Aorta (tissue), 5 donors: Measurements from ENCODE around the gene NRSN1. TPM values are rescaled to one million over a fixed set of nuclear protein-coding genes. Genes with fewer than 3 reads are reported as not detected.
"Not testable (repeated sequence)": the region's sequence is repeated elsewhere in the genome, so short reads cannot be mapped to it uniquely, and the experiment has no call there.

Experiments
- ATAC-seq: fragments of 200-7000 bp; cut with Tn5 transposase; one replicate; pipeline ENCODE4 v1.9.1; 2022; ENCODE audit warnings: moderate library complexity; ENCODE audit not compliant: low FRiP score
- DNase-seq, 2 donors: peaks; one replicate each; pipeline ENCODE4 v3.0.0-alpha.2; 2020
- H3K27ac ChIP-seq, 2 donors: one replicate each; pipeline ENCODE4 v1.5.1; 2013; ENCODE audit warnings: low read length in 2 of 2, mild to moderate bottlenecking in 2 of 2, moderate library complexity in 2 of 2, control low read depth in 1 of 2, inconsistent platforms in 1 of 2, low read depth in 1 of 2
- H3K27me3 ChIP-seq, 2 donors: one replicate each; pipeline ENCODE4 v1.6.1; 2013; ENCODE audit warnings: control low read depth in 1 of 2, low read length in 1 of 2, mild to moderate bottlenecking in 1 of 2, moderate library complexity in 1 of 2; ENCODE audit not compliant: insufficient read depth in 2 of 2, control insufficient read depth in 1 of 2
- H3K36me3 ChIP-seq, 2 donors: one replicate each; pipeline ENCODE4 v1.6.1; 2013; ENCODE audit warnings: control low read depth in 1 of 2, low read length in 1 of 2, mild to moderate bottlenecking in 1 of 2; ENCODE audit not compliant: insufficient read depth in 2 of 2, control insufficient read depth in 1 of 2
- H3K4me1 ChIP-seq, 2 donors: one replicate each; pipeline ENCODE4 v1.6.1; 2013; ENCODE audit warnings: low read length in 2 of 2, control low read depth in 1 of 2, mild to moderate bottlenecking in 1 of 2, moderate library complexity in 1 of 2; ENCODE audit not compliant: insufficient read depth in 2 of 2, control insufficient read depth in 1 of 2
- H3K4me3 ChIP-seq, 2 donors: one replicate each; pipeline ENCODE4 v1.5.1; 2013; ENCODE audit warnings: low read length in 2 of 2, control low read depth in 1 of 2, mild to moderate bottlenecking in 1 of 2
- H3K9me3 ChIP-seq: one replicate; pipeline ENCODE4 v1.6.1; 2013; ENCODE audit warnings: mild to moderate bottlenecking, low read length; ENCODE audit not compliant: control insufficient read depth
- WGBS, 2 donors: extraction: QIAGEN DNeasy Blood & Tissue Kit; methylation state at CpG; one replicate each; pipeline ENCODE4 v1.1.7; 2013; 5-methylcytosine and 5-hydroxymethylcytosine counted together
- intact Hi-C, 2 donors: fragments of 100-400 bp; cut with DNase I; formaldehyde crosslinking; loops; one replicate each; pipeline versions ENCODE4 v1.14.2 to v1.15.0; 2022
- polyA plus RNA-seq, 2 donors: library from polyadenylated mRNA; stranded (reverse); fragments of 200-250 nt; gene quantifications; one replicate each; pipeline ENCODE4 v1.2.3, GENCODE V29; 2013
- total RNA-seq, 2 donors: library from RNA; stranded (reverse); fragmentation: NEBNext Ultra II Directional; extraction: Animal tissue kit (Norgen Biotek cat#: 25700); gene quantifications; one replicate each; pipeline ENCODE4 v1.2.1, GENCODE V29; 2021
- donor health status: healthy with polysubstance abuse.
- donor health status: Bipolar disorder and iron deficiency.
- donor health status: DM: no; HTN: no; CAD: no.
- donor health status: DM: no; HTN: no; CAD: no.
- donor health status: DM: yes; HTN: yes; CAD: no.

NRSN1 gene
- total and polyA plus RNA-seq, 4 donors: not detected

- no peaks in the 10 kb centered on the region for H3K9me3 ChIP-seq
- H3K27ac ChIP-seq: no peak overlapping the region
- H3K27me3 ChIP-seq: no peaks in the 10 kb centered on the region
- no peaks in the 10 kb centered on the region for H3K4me1 ChIP-seq
- peak in 1 of 2 donors; percentile 51 for DNase-seq
- no peaks in the 10 kb centered on the region for H3K36me3 ChIP-seq
- WGBS, 2 donors: 1% methylated on average over 6 of the region's 6 CpGs
- intact Hi-C loops: no loop called here
- no peak overlapping the region for H3K4me3 ChIP-seq
- ATAC-seq: no peak
These were observed 674 bp downstream of the NRSN1 start for GRCh38 chr6:24126586-24127192.

DNA sequence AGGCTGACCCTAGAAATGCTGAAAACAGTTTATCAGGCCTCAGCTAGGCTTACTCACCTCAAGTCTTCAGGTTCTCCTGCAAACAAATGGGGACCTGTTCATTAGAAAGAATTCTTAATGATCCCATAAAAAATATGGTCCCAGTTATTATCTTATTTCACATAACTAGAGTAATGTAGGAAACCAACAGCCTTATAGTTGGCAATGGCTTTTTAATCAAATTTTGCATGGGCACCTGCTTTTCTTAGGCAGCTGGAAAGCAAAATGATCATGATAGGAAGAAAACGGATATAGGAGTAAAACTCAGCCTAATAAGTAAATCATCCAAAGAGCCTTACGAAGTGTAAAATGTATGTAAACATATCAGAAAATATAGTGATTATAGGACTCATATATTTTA is 1.3 kb downstream of the NRSN1 start:
- no peak for ATAC-seq
- H3K4me3 ChIP-seq: no peak overlapping the region
- 83 to 86% methylated on average over 2 of the region's 2 CpGs for WGBS, 2 donors
- DNase-seq: no peak
- H3K27ac ChIP-seq: no peak overlapping the region
- no peaks in the 10 kb centered on the region for H3K27me3 ChIP-seq
- intact Hi-C loops: no loop called here
- no peaks in the 10 kb centered on the region for H3K9me3 ChIP-seq
- H3K36me3 ChIP-seq: no peaks in the 10 kb centered on the region
- no peaks in the 10 kb centered on the region for H3K4me1 ChIP-seq

- no peaks in the 10 kb centered on the region for H3K4me1 ChIP-seq
- WGBS, 2 donors: 78 to 80% methylated on average over 2 of the region's 2 CpGs
- H3K9me3 ChIP-seq: peaks cover 3% of the 10 kb centered on the region
- DNase-seq (no peak), ATAC-seq (no peak)
- no peak overlapping the region for H3K27ac ChIP-seq
- H3K27me3 ChIP-seq: peaks cover 0 to 2% of the 10 kb centered on the region in 2 donors
- no peaks in the 10 kb centered on the region for H3K36me3 ChIP-seq
- H3K4me3 ChIP-seq: no peak overlapping the region
- intact Hi-C loops: no loop called here
These were observed 5.7 kb downstream of the NRSN1 start for GRCh38 chr6:24131751-24132150.

- Histone ChIP-seq H3K36me3 (no peaks in the 10 kb centered on the region), H3K27me3 (no peaks in the 10 kb centered on the region), H3K4me1 (no peaks in the 10 kb centered on the region), H3K27ac (no peak overlapping the region), H3K9me3 (peaks cover 3% of the 10 kb centered on the region), H3K4me3 (no peak overlapping the region)
- intact Hi-C loops: no loop called here
- 78 to 87% methylated on average over 2 of the region's 2 CpGs for WGBS, 2 donors
- ATAC-seq: no peak
- no peak for DNase-seq
These were observed 13.1 kb downstream of the NRSN1 start for GRCh38 chr6:24139080-24139479.

GRCh38 chr6:24139639-24140038 is 13.6 kb downstream of the NRSN1 start:
- H3K27ac ChIP-seq: no peak overlapping the region
- H3K4me1 ChIP-seq: no peaks in the 10 kb centered on the region
- no peak overlapping the region for H3K4me3 ChIP-seq
- H3K9me3 ChIP-seq: peaks cover 1% of the 10 kb centered on the region
- H3K27me3 ChIP-seq: no peaks in the 10 kb centered on the region
- intact Hi-C loops: no loop called here
- no peak for DNase-seq
- WGBS, 2 donors: 68 to 69% methylated on average over 2 of the region's 2 CpGs
- no peaks in the 10 kb centered on the region for H3K36me3 ChIP-seq
- no peak for ATAC-seq

GRCh38 chr6:24140591-24140990 is 14.6 kb downstream of the NRSN1 start:
- Histone ChIP-seq H3K4me3 (no peak overlapping the region), H3K4me1 (no peaks in the 10 kb centered on the region), H3K9me3 (no peaks in the 10 kb centered on the region), H3K27ac (no peak overlapping the region), H3K36me3 (no peaks in the 10 kb centered on the region), H3K27me3 (no peaks in the 10 kb centered on the region)
- intact Hi-C loops: no loop called here
- WGBS, 2 donors: 81 to 84% methylated on average over 13 of the region's 13 CpGs
- ATAC-seq: no peak
- no peak for DNase-seq

DNA sequence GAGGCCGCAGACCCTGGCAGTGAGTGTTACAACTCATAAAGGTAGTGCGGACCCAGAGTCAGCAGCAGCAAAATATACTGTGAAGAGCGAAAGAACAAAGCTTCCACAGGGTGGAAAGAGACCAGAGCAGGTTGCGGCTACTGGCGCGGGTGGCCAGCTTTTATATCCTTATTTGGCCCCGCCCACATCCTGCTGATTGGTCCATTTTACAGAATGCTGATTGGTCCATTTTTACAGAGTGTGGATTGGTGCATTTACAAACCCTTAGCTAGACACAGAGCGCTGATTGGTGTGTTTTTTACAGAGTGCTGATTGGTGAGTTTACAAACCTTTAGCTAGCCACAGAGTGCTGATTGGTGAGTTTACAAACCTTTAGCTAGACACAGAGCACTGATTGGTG is 16.7 kb downstream of the NRSN1 start:
- H3K27ac ChIP-seq, H3K4me1 ChIP-seq, intact Hi-C loops, DNase-seq, H3K36me3 ChIP-seq, H3K9me3 ChIP-seq, ATAC-seq, H3K27me3 ChIP-seq, H3K4me3 ChIP-seq: not testable (repeated sequence)
- WGBS, 2 donors: 93% methylated on average over 8 of the region's 8 CpGs

DNA sequence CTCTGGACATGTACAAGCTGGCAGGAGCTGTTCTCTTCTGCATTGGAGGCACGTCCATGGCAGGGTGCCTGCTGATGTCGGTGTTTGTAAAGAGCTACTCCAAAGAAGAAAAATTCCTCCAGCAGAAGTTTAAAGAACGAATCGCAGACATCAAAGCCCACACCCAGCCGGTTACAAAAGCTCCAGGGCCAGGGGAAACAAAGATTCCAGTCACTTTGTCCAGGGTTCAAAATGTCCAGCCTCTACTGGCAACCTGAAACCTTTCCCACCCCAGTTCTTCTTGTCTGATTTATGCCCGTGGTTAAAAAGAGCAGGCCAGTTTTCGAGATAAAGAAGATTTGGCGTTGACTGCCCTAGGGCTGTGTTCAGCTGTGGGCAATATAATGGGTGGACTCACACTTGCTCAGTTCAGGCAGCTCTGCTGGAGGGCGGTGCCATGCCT is 19.7 kb downstream of the NRSN1 start:
- Histone ChIP-seq H3K9me3 (no peaks in the 10 kb centered on the region), H3K4me3 (no peak overlapping the region), H3K27ac (no peak overlapping the region), H3K36me3 (no peaks in the 10 kb centered on the region), H3K4me1 (no peaks in the 10 kb centered on the region), H3K27me3 (no peaks in the 10 kb centered on the region)
- intact Hi-C loops: no loop called here
- DNase-seq (no peak), ATAC-seq (no peak)
- 34 to 38% methylated on average over 9 of the region's 9 CpGs for WGBS, 2 donors

DNA sequence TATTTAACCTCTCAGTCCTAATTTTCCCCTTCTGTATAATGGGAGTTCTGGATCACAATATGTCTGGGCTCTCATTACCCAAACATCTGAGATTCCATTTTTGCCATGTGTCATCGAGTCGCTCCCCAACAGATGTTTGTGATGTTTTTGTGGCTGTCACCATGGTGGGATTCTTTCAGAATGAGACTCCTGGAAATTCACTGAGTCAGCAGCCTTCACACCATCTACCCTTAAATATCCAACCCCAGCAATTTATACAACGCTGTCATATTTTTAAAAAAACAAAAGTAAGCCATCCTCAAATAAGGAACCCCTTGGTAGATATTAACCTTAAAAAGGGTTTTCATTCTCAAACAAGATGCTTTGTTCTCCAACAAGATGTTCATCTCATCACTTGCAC is 20.9 kb downstream of the NRSN1 start:
- Histone ChIP-seq H3K27me3 (no peaks in the 10 kb centered on the region), H3K36me3 (no peaks in the 10 kb centered on the region), H3K4me3 (no peak overlapping the region), H3K27ac (no peak overlapping the region), H3K4me1 (no peaks in the 10 kb centered on the region), H3K9me3 (no peaks in the 10 kb centered on the region)
- intact Hi-C loops: no loop called here
- WGBS, 2 donors: 55 to 68% methylated on average over 3 of the region's 3 CpGs
- ATAC-seq: no peak
- DNase-seq: no peak
